GM23338 (cell line): Measurements from ENCODE around the gene RMI1.

Experiments used
- CREB1 ChIP-seq: fragments of 250-450 bp; sonication (Bioruptor Pico); IDR thresholded peaks from 2 replicates; pipeline ENCODE4 v1.5.0; 2020; ENCODE audit warnings: low read depth, mild to moderate bottlenecking, moderate library complexity
- EZH2 ChIP-seq: fragments of 200-600 bp; sonication (generic); IDR thresholded peaks from one replicate; pipeline ENCODE4 v1.8.0; 2017; ENCODE audit warnings: antibody characterized with exemption, mild to moderate bottlenecking, low read depth; ENCODE audit not compliant: unreplicated experiment
- EZH2phosphoT487 ChIP-seq: fragments of 200-600 bp; sonication (generic); IDR thresholded peaks from one replicate; pipeline ENCODE4 v1.8.1; 2018; ENCODE audit warnings: antibody characterized with exemption; ENCODE audit not compliant: unreplicated experiment
- JUNB ChIP-seq: IDR thresholded peaks from one replicate; pipeline ENCODE4 v1.6.1; 2016; ENCODE audit warnings: antibody characterized with exemption; ENCODE audit not compliant: unreplicated experiment
- NANOG ChIP-seq: IDR thresholded peaks from 2 replicates; pipeline ENCODE4 v1.6.1; 2016; ENCODE audit warnings: antibody characterized with exemption, borderline replicate concordance
- POLR2AphosphoS5 ChIP-seq: IDR thresholded peaks from 2 replicates; pipeline ENCODE4 v1.6.1; 2016; ENCODE audit warnings: antibody characterized with exemption, low read depth
- STAT1 ChIP-seq: IDR thresholded peaks from one replicate; pipeline ENCODE4 v1.6.1; 2016; ENCODE audit warnings: antibody characterized with exemption; ENCODE audit not compliant: unreplicated experiment
- ZNF114 ChIP-seq: fragments of 250-450 bp; sonication (Bioruptor Pico); IDR thresholded peaks from 2 replicates; pipeline ENCODE4 v1.5.0; 2020; ENCODE audit warnings: mild to moderate bottlenecking, moderate library complexity
- TF ChIP-seq, protein P1 (sequence below), 2 experiments: fragments of 200-600 bp in 1 of 2; sonication (generic) in 1 of 2; conservative IDR thresholded peaks; 2 replicates each; pipeline versions ENCODE4 v1.5.1 to v1.6.1; 2016 to 2017; ENCODE audit warnings: antibody characterized with exemption in 2 of 2, low read depth in 2 of 2, mild to moderate bottlenecking in 2 of 2, moderate library complexity in 1 of 2
- TF ChIP-seq, protein P2 (sequence below): IDR thresholded peaks from one replicate; pipeline ENCODE4 v1.6.1; 2018; ENCODE audit warnings: antibody characterized with exemption; ENCODE audit not compliant: unreplicated experiment
- TF ChIP-seq, protein P3 (sequence below): IDR thresholded peaks from 2 replicates; pipeline ENCODE4 v1.6.1; 2016; ENCODE audit warnings: antibody characterized with exemption

DNA sequence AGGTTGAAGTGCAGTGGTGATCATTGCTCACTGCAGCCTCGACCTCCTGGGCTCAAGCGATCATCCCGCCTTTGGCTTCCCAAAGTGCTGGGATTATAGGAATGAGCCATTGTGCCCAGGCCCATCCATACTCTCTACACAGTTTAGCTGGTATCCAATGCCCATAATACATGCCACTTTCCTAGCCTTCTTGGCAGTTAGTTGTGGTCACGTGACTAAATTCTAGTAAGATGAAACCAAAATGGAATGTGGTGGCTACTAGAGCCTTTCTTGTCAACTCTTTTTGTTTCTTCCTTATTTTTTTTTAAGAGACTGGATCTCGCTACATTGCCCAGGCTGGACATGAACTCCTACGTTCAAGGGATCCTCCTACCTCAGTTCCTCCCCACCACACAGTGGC is 44.1 kb upstream of the RMI1 start:
- TF ChIP-seq, protein P1, sequence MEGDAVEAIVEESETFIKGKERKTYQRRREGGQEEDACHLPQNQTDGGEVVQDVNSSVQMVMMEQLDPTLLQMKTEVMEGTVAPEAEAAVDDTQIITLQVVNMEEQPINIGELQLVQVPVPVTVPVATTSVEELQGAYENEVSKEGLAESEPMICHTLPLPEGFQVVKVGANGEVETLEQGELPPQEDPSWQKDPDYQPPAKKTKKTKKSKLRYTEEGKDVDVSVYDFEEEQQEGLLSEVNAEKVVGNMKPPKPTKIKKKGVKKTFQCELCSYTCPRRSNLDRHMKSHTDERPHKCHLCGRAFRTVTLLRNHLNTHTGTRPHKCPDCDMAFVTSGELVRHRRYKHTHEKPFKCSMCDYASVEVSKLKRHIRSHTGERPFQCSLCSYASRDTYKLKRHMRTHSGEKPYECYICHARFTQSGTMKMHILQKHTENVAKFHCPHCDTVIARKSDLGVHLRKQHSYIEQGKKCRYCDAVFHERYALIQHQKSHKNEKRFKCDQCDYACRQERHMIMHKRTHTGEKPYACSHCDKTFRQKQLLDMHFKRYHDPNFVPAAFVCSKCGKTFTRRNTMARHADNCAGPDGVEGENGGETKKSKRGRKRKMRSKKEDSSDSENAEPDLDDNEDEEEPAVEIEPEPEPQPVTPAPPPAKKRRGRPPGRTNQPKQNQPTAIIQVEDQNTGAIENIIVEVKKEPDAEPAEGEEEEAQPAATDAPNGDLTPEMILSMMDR (conservative IDR thresholded peaks at IDR 0.05; ENCODE audit: low read depth in 2 of 2) = no peak
- TF ChIP-seq, protein P2, sequence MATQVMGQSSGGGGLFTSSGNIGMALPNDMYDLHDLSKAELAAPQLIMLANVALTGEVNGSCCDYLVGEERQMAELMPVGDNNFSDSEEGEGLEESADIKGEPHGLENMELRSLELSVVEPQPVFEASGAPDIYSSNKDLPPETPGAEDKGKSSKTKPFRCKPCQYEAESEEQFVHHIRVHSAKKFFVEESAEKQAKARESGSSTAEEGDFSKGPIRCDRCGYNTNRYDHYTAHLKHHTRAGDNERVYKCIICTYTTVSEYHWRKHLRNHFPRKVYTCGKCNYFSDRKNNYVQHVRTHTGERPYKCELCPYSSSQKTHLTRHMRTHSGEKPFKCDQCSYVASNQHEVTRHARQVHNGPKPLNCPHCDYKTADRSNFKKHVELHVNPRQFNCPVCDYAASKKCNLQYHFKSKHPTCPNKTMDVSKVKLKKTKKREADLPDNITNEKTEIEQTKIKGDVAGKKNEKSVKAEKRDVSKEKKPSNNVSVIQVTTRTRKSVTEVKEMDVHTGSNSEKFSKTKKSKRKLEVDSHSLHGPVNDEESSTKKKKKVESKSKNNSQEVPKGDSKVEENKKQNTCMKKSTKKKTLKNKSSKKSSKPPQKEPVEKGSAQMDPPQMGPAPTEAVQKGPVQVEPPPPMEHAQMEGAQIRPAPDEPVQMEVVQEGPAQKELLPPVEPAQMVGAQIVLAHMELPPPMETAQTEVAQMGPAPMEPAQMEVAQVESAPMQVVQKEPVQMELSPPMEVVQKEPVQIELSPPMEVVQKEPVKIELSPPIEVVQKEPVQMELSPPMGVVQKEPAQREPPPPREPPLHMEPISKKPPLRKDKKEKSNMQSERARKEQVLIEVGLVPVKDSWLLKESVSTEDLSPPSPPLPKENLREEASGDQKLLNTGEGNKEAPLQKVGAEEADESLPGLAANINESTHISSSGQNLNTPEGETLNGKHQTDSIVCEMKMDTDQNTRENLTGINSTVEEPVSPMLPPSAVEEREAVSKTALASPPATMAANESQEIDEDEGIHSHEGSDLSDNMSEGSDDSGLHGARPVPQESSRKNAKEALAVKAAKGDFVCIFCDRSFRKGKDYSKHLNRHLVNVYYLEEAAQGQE = no peak
- TF ChIP-seq EZH2 (no peak), POLR2AphosphoS5 (no peak), EZH2phosphoT487 (no peak), NANOG (no peak), CREB1 (no peak), JUNB (no peak), ZNF114 (CRISPR knock-in tag) (no peak), STAT1 (no peak)
- TF ChIP-seq, protein P3, sequence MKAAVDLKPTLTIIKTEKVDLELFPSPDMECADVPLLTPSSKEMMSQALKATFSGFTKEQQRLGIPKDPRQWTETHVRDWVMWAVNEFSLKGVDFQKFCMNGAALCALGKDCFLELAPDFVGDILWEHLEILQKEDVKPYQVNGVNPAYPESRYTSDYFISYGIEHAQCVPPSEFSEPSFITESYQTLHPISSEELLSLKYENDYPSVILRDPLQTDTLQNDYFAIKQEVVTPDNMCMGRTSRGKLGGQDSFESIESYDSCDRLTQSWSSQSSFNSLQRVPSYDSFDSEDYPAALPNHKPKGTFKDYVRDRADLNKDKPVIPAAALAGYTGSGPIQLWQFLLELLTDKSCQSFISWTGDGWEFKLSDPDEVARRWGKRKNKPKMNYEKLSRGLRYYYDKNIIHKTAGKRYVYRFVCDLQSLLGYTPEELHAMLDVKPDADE = no peak
